Body of pancreas (tissue), 4 donors: ENCODE results near the gene ITK. TPM values are rescaled to one million over a fixed set of nuclear protein-coding genes. Genes with fewer than 3 reads are reported as not detected.

Experiments
- ATAC-seq: fragments of 150-250 bp; one replicate; pipeline ENCODE4 v1.9.1; 2016
- DNase-seq, 4 donors: peaks; one replicate each; pipeline ENCODE4 v3.0.0-alpha.2; 2019
- H3K27ac ChIP-seq, 4 donors: fragments of 200-600 bp; sonication (generic); 1 replicate in 3 of 4; 2 replicates in 1 of 4; pipeline versions ENCODE4 v1.5.1 to v1.6.1; 2016 to 2019; ENCODE audit warnings: mild to moderate bottlenecking in 1 of 4, mixed read lengths in 1 of 4, moderate library complexity in 1 of 4
- H3K27me3 ChIP-seq, 2 donors: fragments of 200-600 bp; sonication (generic); one replicate each; pipeline ENCODE4 v1.6.0; 2016; ENCODE audit warnings: mild to moderate bottlenecking in 1 of 2
- H3K36me3 ChIP-seq, 2 donors: fragments of 200-600 bp; sonication (generic); replicated peaks in 1 of 2; 2 replicates each; pipeline ENCODE4 v1.5.1; 2016; ENCODE audit warnings: low read depth in 2 of 2; ENCODE audit not compliant: insufficient read depth in 1 of 2
- H3K4me1 ChIP-seq: fragments of 200-600 bp; sonication (generic); one replicate; pipeline ENCODE4 v1.6.0; 2016
- H3K4me3 ChIP-seq, 2 donors: fragments of 200-600 bp; sonication (generic); 1 replicate in 1 of 2; 2 replicates in 1 of 2; pipeline ENCODE4 v1.5.1; 2016 to 2019
- H3K9me3 ChIP-seq, 3 donors: fragments of 200-600 bp; sonication (generic); 1 replicate in 2 of 3; 2 replicates in 1 of 3; pipeline ENCODE4 v1.5.1; 2016
- CTCF ChIP-seq, 7 experiments: fragments of 450-650 bp in 4 of 7; fragments of 200-600 bp in 3 of 7; sonication (generic) in 3 of 7; IDR thresholded peaks; one replicate each; pipeline ENCODE4 v1.5.1; 2016 to 2019; ENCODE audit warnings: antibody characterized with exemption in 7 of 7
- POLR2A ChIP-seq, 3 donors: fragments of 450-650 bp; IDR thresholded peaks; one replicate each; pipeline ENCODE4 v1.6.1; 2016; ENCODE audit warnings: antibody characterized with exemption in 3 of 3, mild to moderate bottlenecking in 2 of 3
- WGBS, 2 donors: methylation state at CpG; one replicate each; pipeline ENCODE4 v1.1.5; 2017; 5-methylcytosine and 5-hydroxymethylcytosine counted together
- intact Hi-C: fragments of 100-400 bp; cut with DNase I; formaldehyde crosslinking; loops from one replicate; pipeline ENCODE4 v1.15.1; 2023
- total RNA-seq, 2 donors: library from RNA; depleted of rRNA; stranded (reverse); fragments of >200 nt; gene quantifications; one replicate each; pipeline ENCODE4 v1.1.0, GENCODE V29; 2016

Gene ITK
- total RNA-seq, 2 donors from 2014 or later = 0.78 to 2.6 TPM

DNA sequence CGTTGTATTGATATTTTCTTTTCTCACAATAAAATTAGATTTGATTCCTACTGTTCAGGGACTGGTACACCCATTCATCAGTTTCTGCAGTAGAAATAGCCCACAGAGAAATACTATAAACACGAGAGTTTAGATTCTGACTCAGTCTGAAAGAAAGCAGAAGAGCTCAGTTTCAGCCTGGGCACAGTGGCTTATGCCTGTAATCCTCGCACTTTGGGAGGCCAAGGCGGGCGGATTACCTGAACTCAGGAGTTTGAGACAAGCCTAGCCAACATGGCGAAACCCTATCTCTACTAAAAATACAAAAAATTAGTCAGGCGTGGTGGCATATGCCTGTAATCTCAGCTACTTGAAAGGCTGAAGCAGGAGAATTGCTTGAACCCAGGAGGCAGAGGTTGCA is 8.6 kb downstream of the ITK start:
- no peak for DNase-seq
- Histone ChIP-seq H3K27me3 (no peaks in the 10 kb centered on the region), H3K4me3 (no peak overlapping the region), H3K27ac (no peak overlapping the region), H3K4me1 (no peaks in the 10 kb centered on the region), H3K9me3 (no peaks in the 10 kb centered on the region), H3K36me3 (no peaks in the 10 kb centered on the region)
- intact Hi-C loops = no loop called here
- WGBS, 2 donors = 65 to 73% methylated on average over 7 of the region's 7 CpGs
- TF ChIP-seq POLR2A (IDR thresholded peaks at IDR 0.05) (no peak), CTCF (IDR thresholded peaks at IDR 0.05) (no peak)
- no peak for ATAC-seq

- Histone ChIP-seq H3K27ac (no peak overlapping the region), H3K4me3 (no peak overlapping the region), H3K36me3 (no peaks in the 10 kb centered on the region), H3K27me3 (no peaks in the 10 kb centered on the region), H3K9me3 (no peaks in the 10 kb centered on the region), H3K4me1 (no peaks in the 10 kb centered on the region)
- no peak for DNase-seq
- intact Hi-C loops = no loop called here
- ATAC-seq = no peak
- WGBS, 2 donors = 70 to 76% methylated on average over 10 of the region's 10 CpGs
- TF ChIP-seq CTCF (IDR thresholded peaks at IDR 0.05) (no peak), POLR2A (IDR thresholded peaks at IDR 0.05) (no peak)
Observed at GRCh38 chr5:157193699-157194424, 13.2 kb downstream of the ITK start.

- no peaks in the 10 kb centered on the region for H3K36me3 ChIP-seq
- no peak overlapping the region for H3K4me3 ChIP-seq
- TF ChIP-seq CTCF (IDR thresholded peaks at IDR 0.05) = no peak
- TF ChIP-seq POLR2A (IDR thresholded peaks at IDR 0.05) = no peak
- no peaks in the 10 kb centered on the region for H3K4me1 ChIP-seq
- no peaks in the 10 kb centered on the region for H3K27me3 ChIP-seq
- H3K9me3 ChIP-seq = no peaks in the 10 kb centered on the region
- intact Hi-C loops = no loop called here
- ATAC-seq (no peak), DNase-seq (no peak)
- no peak overlapping the region for H3K27ac ChIP-seq
Observed at GRCh38 chr5:157196045-157196444, 15.4 kb downstream of the ITK start.

DNA sequence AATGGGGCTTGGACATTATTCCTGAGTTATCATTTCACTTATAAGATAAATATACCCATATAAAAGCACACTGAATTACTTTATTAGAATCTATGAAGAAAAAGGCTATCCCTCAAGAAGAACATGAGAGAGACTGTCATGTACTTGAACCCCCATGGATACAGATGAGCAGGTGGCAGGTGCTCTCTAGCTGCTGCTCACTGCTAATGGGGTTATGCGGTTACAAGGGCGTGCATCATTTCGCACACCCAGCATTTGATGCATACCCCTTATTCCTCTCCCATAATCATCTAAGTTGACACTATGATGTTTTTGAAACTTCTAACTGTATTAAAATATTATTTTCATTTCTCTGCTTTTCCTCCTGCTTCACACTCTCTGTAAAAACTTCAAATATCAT is 16.4 kb downstream of the ITK start:
- DNase-seq (no peak), ATAC-seq (no peak)
- intact Hi-C loops = no loop called here
- Histone ChIP-seq H3K4me1 (no peaks in the 10 kb centered on the region), H3K36me3 (no peaks in the 10 kb centered on the region), H3K27me3 (no peaks in the 10 kb centered on the region), H3K4me3 (no peak overlapping the region), H3K27ac (no peak overlapping the region), H3K9me3 (no peaks in the 10 kb centered on the region)
- WGBS, 2 donors = 64 to 78% methylated on average over 3 of the region's 3 CpGs
- TF ChIP-seq POLR2A (IDR thresholded peaks at IDR 0.05) = no peak
- no peak for TF ChIP-seq CTCF (IDR thresholded peaks at IDR 0.05)
